GM12801 (cell line): ENCODE results near the gene ITGA8.

Experiments
- TF ChIP-seq, protein P1 (sequence below): IDR thresholded peaks from one replicate; pipeline ENCODE4 v1.5.1; 2011; ENCODE audit warnings: control low read depth; ENCODE audit not compliant: insufficient read length; ENCODE audit errors: extremely low read depth

Gene ITGA8

DNA sequence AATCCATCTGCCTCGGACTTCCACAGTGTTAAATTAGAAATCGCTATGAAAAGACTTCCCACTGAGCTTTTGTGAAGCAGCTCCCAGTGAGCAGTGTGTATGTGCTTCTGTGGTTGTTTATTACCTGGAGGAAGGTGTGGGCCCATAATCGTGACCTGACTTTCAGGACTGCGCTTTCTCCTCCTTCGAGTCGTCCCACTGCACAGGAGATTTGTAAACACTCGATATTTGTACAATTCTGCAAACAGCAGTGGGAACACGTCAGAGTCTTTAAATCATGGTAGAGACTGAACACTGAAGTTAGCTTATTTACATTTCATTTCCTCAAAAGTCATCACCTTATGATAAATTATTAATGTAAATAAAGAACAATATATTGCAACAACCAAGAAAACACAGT lies 171.4 kb downstream of the ITGA8 start:
- TF ChIP-seq, protein P1, sequence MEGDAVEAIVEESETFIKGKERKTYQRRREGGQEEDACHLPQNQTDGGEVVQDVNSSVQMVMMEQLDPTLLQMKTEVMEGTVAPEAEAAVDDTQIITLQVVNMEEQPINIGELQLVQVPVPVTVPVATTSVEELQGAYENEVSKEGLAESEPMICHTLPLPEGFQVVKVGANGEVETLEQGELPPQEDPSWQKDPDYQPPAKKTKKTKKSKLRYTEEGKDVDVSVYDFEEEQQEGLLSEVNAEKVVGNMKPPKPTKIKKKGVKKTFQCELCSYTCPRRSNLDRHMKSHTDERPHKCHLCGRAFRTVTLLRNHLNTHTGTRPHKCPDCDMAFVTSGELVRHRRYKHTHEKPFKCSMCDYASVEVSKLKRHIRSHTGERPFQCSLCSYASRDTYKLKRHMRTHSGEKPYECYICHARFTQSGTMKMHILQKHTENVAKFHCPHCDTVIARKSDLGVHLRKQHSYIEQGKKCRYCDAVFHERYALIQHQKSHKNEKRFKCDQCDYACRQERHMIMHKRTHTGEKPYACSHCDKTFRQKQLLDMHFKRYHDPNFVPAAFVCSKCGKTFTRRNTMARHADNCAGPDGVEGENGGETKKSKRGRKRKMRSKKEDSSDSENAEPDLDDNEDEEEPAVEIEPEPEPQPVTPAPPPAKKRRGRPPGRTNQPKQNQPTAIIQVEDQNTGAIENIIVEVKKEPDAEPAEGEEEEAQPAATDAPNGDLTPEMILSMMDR: no peak

DNA sequence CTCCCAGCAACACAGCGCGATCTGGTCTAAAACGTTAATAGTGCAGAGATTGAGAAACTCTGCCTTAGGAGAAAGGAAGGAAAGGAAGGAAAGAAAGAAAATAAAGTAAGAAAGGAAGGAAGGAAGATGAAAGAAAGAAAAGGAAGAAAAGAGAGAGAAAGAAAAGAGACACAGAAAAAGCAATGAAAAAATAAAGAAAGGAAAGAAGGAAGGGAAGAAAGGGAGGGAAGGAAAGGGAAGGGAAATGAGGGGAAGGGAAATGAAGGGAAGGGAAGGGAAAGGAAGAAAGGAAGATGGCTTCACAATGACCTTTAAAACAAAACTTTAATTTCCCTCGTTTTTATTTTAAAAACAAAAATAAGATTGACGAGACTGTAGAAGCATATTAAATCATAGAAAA lies 173.1 kb downstream of the ITGA8 start:
- TF ChIP-seq, protein P1: no peak

DNA sequence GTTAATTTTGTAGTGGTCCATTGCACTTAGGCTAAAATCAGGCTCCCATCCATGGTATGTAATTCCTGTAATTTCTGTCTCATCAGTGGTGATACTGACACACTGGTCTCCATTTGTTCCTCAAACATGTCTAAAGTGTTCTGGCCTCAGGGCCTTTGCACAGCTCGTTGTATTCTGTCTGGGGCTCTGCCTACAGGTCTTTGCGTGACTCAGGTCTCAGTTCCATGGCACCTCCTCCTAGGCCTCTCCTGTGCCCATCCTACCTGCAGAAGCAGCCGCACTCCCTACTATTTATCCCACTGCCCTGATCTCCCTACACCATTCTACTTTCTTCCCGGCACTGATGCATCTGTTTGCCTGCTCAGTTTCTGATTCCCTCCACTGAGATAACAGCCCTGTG lies 173.8 kb downstream of the ITGA8 start:
- TF ChIP-seq, protein P1: no peak

DNA sequence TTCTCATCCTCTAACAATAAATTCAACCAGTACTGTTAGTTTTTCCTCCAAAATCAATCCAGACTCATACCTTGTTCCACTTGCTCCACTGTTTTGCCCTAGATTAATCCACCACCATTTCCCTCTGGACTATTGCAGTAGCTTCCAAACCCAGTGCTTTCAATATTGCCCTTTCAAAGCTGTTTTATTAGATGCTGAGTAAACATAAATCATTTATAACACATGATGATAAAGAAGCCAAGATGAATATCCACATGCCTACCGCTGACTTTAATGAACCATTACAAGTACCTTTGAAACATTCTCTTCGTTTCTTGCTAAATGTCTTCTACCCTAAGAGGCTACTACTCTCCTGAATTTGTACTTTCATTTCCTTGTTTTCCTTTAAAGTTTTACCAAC lies 174.5 kb downstream of the ITGA8 start:
- TF ChIP-seq, protein P1: no peak

DNA sequence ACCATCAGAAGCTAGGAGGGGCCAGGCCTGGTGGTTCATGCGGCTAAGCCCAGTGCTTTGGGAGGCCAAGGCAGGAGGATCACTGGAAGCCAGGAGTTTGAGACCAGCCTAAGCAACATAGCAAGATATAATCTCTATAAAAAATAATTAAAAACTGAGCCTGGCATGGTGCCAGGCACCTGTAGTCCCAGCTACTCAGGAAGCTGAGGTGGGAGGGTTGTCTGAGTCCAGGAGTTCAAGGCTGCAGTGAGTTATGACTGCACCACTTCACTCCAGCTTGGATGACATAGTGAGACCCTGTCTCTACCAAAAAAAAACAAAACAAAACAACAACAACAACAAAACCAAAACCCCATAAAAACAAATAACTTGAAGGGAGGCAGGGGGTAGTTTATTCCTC lies 175.7 kb downstream of the ITGA8 start:
- TF ChIP-seq, protein P1: no peak

DNA sequence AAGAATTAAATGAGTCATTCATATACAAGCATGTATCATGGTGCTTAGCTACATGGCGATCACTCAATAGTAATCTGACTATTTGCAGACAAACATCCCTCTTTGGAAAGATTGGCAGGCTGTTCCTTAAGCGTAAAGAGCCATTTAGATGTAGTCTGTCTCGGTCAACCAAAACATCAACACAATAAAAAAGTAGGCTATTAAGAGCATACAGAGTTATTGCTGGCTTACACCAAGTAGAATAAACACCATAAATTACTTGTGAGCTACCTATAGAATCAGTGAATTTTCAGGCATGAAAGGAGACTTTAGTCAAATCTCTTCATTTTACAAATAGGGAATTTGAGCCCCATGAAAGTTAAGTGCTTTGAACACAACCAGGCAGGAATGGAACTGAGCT lies 176.9 kb downstream of the ITGA8 start:
- TF ChIP-seq, protein P1: no peak

DNA sequence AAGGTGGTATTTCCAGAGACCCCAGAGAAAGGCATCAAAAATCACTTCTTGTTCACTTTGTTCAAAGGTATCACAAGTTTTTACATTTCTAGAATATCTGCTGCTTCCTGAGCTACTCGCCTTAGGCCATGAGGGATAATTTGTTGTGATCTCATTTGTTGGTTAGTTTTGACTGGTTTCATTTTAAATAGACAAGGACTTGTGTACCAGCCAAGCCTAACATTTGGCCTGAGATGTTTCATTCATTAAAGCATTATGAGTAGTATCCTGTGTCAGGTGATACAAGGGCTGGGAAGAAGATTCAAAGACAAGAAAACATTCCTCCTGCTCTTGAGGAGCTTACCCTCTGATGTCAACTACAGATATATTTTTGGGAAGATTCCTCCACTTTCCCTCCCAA lies 178.3 kb downstream of the ITGA8 start:
- TF ChIP-seq, protein P1: no peak

DNA sequence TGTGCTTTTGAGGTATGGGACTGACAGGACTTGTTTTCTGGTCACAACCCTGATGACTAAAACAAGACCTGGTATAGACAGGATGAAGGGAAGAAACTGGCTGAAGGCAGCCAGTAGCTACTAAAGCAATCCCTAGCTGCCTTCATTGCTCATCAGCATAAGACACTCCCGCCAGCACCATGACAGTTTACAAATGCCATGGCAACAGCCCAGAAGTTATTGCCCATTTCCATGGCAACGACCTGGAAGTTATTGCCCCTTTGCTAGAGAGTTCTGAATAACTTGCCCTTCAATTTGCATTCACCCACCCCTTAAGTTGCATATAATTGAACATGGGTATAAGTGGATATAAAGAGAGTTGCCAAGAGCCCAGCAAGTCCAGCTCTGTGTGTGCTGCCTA lies 179.0 kb downstream of the ITGA8 start:
- TF ChIP-seq, protein P1: no peak
